ENCODE data around the gene LHFPL3. TPM values are rescaled to one million over a fixed set of nuclear protein-coding genes. Genes with fewer than 3 reads are reported as not detected.

The LHFPL3 gene
- total RNA-seq, 2 donors from 2014 or later = not detected

DNA sequence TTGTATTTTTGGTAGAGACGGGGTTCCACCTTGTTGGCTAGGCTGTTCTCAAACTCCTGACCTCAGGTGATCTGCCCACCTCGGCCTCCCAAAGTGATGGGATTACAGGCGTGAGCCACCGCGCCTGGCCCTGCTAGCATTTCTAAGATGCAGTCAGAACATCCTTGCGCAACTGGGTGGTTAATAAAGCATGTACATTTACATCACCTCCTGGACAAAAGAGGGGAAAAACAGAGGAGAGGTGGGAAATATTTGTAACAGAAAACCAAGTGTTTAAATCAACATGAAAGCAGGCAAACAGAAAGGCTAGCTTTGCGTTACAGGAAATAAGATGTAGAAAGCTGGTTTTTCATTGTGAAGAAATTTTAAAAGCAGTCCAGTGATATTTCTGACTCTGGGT is 464.7 kb downstream of the LHFPL3 start:
- Histone ChIP-seq H3K4me1 (no peaks in the 10 kb centered on the region), H3K27me3 (no peaks in the 10 kb centered on the region), H3K9me3 (no peaks in the 10 kb centered on the region), H3K4me3 (no peak overlapping the region), H3K36me3 (no peaks in the 10 kb centered on the region), H3K27ac (no peak overlapping the region)
- no peak for TF ChIP-seq CTCF (IDR thresholded peaks at IDR 0.05)
- no peak for DNase-seq (ENCODE audit: low spot score)

- Histone ChIP-seq H3K36me3 (no peaks in the 10 kb centered on the region), H3K9me3 (no peaks in the 10 kb centered on the region), H3K27me3 (no peaks in the 10 kb centered on the region), H3K4me1 (no peaks in the 10 kb centered on the region), H3K4me3 (no peak overlapping the region), H3K27ac (no peak overlapping the region)
- no peak for DNase-seq (ENCODE audit: low spot score)
- no peak for TF ChIP-seq CTCF (IDR thresholded peaks at IDR 0.05)
These were observed 465.8 kb downstream of the LHFPL3 start for GRCh38 chr7:104794154-104794553.

DNA sequence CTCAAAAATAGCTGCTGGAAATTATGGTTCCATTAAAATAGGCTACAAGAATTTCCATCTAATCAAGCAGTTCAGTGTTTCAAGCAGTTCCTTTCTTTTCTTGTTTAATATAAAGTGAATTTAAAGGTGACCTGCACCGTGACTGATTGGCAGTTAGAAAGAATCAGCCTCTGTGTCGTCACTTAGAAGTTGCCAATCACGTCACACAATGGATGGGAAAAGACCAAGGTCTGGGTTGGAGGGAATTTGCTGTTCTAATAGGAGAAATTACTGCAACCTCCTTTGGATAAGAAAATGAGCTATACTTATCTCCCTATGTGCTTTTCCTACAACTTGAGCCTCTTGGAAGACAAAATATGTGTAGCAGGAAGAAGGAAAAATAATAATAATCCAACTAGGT is 466.2 kb downstream of the LHFPL3 start:
- H3K36me3 ChIP-seq = no peaks in the 10 kb centered on the region
- TF ChIP-seq CTCF (IDR thresholded peaks at IDR 0.05) = no peak
- H3K9me3 ChIP-seq = no peaks in the 10 kb centered on the region
- H3K27me3 ChIP-seq = no peaks in the 10 kb centered on the region
- H3K4me1 ChIP-seq = no peaks in the 10 kb centered on the region
- H3K27ac ChIP-seq = no peak overlapping the region
- H3K4me3 ChIP-seq = no peak overlapping the region
- no peak for DNase-seq (ENCODE audit: low spot score)

DNA sequence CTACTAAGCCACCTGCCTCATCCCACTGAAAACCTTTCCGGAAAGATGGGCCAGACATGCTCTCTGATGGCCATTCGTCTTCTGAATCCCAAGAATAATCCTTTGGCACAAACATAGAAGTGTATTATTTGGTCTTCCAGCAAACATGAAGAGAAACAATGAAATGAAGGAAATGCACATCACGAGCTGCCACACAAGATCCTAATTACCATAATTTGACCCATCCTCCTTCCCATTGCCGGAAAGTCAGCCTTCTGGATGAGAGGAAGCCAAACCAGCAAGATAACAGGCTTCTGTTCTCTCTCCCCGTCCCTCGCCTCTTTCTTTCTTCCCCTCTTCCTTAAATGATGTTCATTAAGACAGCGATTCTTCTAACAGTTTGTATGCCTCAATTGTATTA is 466.7 kb downstream of the LHFPL3 start:
- H3K9me3 ChIP-seq = no peaks in the 10 kb centered on the region
- H3K36me3 ChIP-seq = no peaks in the 10 kb centered on the region
- no peak for TF ChIP-seq CTCF (IDR thresholded peaks at IDR 0.05)
- H3K4me3 ChIP-seq = no peak overlapping the region
- DNase-seq (ENCODE audit: low spot score) = no peak
- H3K27ac ChIP-seq = no peak overlapping the region
- H3K4me1 ChIP-seq = no peaks in the 10 kb centered on the region
- H3K27me3 ChIP-seq = no peaks in the 10 kb centered on the region

- Histone ChIP-seq H3K27ac (no peak overlapping the region), H3K27me3 (no peaks in the 10 kb centered on the region), H3K36me3 (no peaks in the 10 kb centered on the region), H3K9me3 (no peaks in the 10 kb centered on the region), H3K4me1 (no peaks in the 10 kb centered on the region), H3K4me3 (no peak overlapping the region)
- no peak for DNase-seq (ENCODE audit: low spot score)
- no peak for TF ChIP-seq CTCF (IDR thresholded peaks at IDR 0.05)
These were observed 467.4 kb downstream of the LHFPL3 start for GRCh38 chr7:104795616-104796398.

- Histone ChIP-seq H3K4me1 (no peaks in the 10 kb centered on the region), H3K4me3 (no peak overlapping the region), H3K9me3 (no peaks in the 10 kb centered on the region), H3K27ac (no peak overlapping the region), H3K27me3 (no peaks in the 10 kb centered on the region), H3K36me3 (no peaks in the 10 kb centered on the region)
- no peak for TF ChIP-seq CTCF (IDR thresholded peaks at IDR 0.05)
- DNase-seq (ENCODE audit: low spot score) = no peak
These were observed 471.9 kb downstream of the LHFPL3 start for GRCh38 chr7:104800307-104800706.
